Neutrophil (primary cell): ENCODE measurements around the gene CNTNAP2.

Experiments
- H3K27ac ChIP-seq: fragments of 200-600 bp; sonication (generic); 2 replicates; pipeline ENCODE4 v1.5.1; 2016; ENCODE audit warnings: mild to moderate bottlenecking, moderate library complexity
- H3K27me3 ChIP-seq: fragments of 200-600 bp; sonication (generic); 2 replicates; pipeline ENCODE4 v1.6.0; 2016; ENCODE audit warnings: mild to moderate bottlenecking
- H3K36me3 ChIP-seq: fragments of 200-600 bp; sonication (generic); 2 replicates; pipeline ENCODE4 v1.5.1; 2017
- H3K4me1 ChIP-seq, 2 experiments: fragments of 200-600 bp in 1 of 2; sonication (generic) in 1 of 2; 1 replicate in 1 of 2; 2 replicates in 1 of 2; pipeline versions ENCODE4 v1.5.1 to v1.6.1; 2013 to 2016; ENCODE audit warnings: low read depth in 1 of 2, low read length in 1 of 2, mild to moderate bottlenecking in 1 of 2, moderate library complexity in 1 of 2; ENCODE audit not compliant: control insufficient read depth in 1 of 2, insufficient read depth in 1 of 2
- H3K4me3 ChIP-seq, 2 experiments: fragments of 200-600 bp in 1 of 2; sonication (generic) in 1 of 2; 1 replicate in 1 of 2; 2 replicates in 1 of 2; pipeline ENCODE4 v1.5.1; 2013 to 2016; ENCODE audit warnings: low read depth in 1 of 2, low read length in 1 of 2, mild to moderate bottlenecking in 1 of 2, moderate library complexity in 1 of 2
- H3K9me3 ChIP-seq: fragments of 200-600 bp; sonication (generic); 2 replicates; pipeline ENCODE4 v1.5.1; 2016
- TF ChIP-seq, protein P1 (sequence below): fragments of 200-600 bp; sonication (generic); IDR thresholded peaks from 2 replicates; pipeline ENCODE4 v1.5.1; 2016; ENCODE audit warnings: antibody characterized with exemption

CNTNAP2 gene

DNA sequence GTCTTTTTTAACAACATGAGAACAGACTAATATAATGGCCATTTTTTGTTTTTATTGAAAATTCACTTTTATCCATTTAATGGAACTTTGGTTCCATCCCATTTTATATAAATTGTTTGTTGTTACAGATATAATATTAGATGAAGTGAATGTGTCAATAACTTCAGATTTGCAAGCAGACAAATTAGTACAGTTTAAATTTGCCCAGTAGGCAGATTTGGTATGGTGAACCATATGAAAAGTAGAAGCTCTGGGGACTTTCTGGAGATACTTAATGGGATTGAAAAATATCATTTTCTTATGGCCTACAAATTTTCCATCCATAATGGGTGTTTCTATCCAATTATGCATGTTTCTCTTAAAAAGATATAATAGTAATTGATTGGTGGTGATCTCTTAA lies 1277.7 kb downstream of the CNTNAP2 start:
- H3K4me3 ChIP-seq, result no peak overlapping the region
- H3K4me1 ChIP-seq, result no peaks in the 10 kb centered on the region
- no peaks in the 10 kb centered on the region for H3K36me3 ChIP-seq
- H3K9me3 ChIP-seq, result no peaks in the 10 kb centered on the region
- no peak overlapping the region for H3K27ac ChIP-seq
- TF ChIP-seq, protein P1, sequence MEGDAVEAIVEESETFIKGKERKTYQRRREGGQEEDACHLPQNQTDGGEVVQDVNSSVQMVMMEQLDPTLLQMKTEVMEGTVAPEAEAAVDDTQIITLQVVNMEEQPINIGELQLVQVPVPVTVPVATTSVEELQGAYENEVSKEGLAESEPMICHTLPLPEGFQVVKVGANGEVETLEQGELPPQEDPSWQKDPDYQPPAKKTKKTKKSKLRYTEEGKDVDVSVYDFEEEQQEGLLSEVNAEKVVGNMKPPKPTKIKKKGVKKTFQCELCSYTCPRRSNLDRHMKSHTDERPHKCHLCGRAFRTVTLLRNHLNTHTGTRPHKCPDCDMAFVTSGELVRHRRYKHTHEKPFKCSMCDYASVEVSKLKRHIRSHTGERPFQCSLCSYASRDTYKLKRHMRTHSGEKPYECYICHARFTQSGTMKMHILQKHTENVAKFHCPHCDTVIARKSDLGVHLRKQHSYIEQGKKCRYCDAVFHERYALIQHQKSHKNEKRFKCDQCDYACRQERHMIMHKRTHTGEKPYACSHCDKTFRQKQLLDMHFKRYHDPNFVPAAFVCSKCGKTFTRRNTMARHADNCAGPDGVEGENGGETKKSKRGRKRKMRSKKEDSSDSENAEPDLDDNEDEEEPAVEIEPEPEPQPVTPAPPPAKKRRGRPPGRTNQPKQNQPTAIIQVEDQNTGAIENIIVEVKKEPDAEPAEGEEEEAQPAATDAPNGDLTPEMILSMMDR, result no peak
- H3K27me3 ChIP-seq, result no peaks in the 10 kb centered on the region

DNA sequence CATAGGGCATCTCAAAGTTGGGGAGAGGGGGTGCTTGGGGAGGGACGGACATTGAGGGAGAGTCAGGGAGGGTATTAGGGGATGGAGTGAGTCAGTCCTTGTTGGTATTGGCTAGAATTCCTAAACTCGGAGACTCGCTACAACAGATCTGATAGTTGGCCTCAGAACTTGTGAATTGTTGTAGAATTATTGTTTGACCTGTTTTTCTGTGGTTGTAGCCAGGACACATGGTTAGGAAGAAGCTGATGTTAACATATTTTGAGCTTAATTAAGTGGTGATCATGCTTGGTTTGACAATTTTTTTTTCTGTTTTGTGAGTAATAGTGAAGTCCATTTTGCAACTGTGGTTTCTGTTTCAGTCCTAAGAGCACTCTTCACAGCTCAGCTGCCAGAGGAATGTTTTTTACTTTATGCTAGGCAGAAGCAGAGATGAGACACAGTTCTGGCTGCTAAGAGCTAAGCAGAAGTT lies 1283.7 kb downstream of the CNTNAP2 start:
- no peak overlapping the region for H3K4me3 ChIP-seq
- H3K9me3 ChIP-seq, result no peaks in the 10 kb centered on the region
- TF ChIP-seq, protein P1, result no peak
- H3K27me3 ChIP-seq, result no peaks in the 10 kb centered on the region
- no peak overlapping the region for H3K27ac ChIP-seq
- no peaks in the 10 kb centered on the region for H3K4me1 ChIP-seq
- H3K36me3 ChIP-seq, result no peaks in the 10 kb centered on the region

- H3K27me3 ChIP-seq, result no peaks in the 10 kb centered on the region
- no peaks in the 10 kb centered on the region for H3K9me3 ChIP-seq
- no peaks in the 10 kb centered on the region for H3K4me1 ChIP-seq
- TF ChIP-seq, protein P1, result no peak
- H3K36me3 ChIP-seq, result no peaks in the 10 kb centered on the region
- no peak overlapping the region for H3K4me3 ChIP-seq
- H3K27ac ChIP-seq, result no peak overlapping the region
These were observed 1284.3 kb downstream of the CNTNAP2 start for GRCh38 chr7:147400925-147401324.

DNA sequence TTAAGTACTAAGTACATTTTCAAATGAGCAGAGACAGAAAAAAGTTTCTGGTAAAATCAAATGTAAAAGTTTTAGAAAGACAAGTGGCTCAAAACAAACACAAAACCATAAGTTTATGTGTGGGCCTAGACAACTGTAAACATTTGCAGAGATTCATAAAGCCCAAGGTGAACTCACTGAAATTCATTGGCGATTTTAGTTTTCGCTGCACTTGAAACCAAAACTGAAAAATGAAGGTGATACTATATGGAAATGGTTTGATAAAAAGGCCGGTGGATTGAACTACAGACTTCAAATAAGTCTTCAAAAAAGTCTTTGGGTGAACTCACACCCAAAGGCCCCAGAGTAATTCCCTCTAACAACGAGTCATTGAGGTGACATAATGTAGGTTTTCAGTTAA lies 1289.0 kb downstream of the CNTNAP2 start:
- TF ChIP-seq, protein P1, result no peak
- H3K4me3 ChIP-seq, result no peak overlapping the region
- no peaks in the 10 kb centered on the region for H3K27me3 ChIP-seq
- no peaks in the 10 kb centered on the region for H3K9me3 ChIP-seq
- H3K36me3 ChIP-seq, result no peaks in the 10 kb centered on the region
- H3K27ac ChIP-seq, result no peak overlapping the region
- H3K4me1 ChIP-seq, result no peaks in the 10 kb centered on the region

DNA sequence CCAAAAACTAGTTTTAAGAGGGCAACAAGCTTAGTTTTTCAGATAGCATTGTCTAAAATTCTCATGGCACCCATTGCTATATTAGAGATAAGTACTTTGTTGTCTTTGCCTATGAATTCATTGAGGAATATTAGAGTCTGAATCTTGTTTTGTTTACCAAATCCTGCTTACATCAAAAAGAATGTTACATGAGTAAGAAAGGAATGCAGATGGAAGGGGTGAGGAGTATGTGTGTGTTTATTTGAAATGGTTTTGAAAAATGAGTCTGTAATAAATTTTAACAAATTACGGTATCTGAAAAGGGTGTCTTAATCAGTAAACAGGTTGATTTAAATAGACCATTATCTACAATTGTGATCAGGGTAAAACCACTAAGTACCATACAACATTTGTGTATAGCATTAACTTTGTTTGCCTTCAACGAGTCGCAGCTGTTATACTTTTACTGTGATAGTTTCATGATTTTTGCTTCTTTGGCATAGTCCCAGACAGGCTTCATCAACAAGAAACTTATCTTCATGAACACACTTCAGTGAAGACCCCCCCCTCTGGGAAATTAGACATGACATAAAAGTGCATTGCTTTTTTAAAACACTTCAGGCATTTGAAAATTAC lies 1290.0 kb downstream of the CNTNAP2 start:
- H3K4me1 ChIP-seq, result no peaks in the 10 kb centered on the region
- no peaks in the 10 kb centered on the region for H3K36me3 ChIP-seq
- no peak overlapping the region for H3K27ac ChIP-seq
- H3K27me3 ChIP-seq, result no peaks in the 10 kb centered on the region
- TF ChIP-seq, protein P1, result no peak
- no peaks in the 10 kb centered on the region for H3K9me3 ChIP-seq
- H3K4me3 ChIP-seq, result no peak overlapping the region
